Heart left ventricle (tissue), 16 donors: ENCODE data around the gene ATP8A1. TPM values are rescaled to one million over a fixed set of nuclear protein-coding genes. Genes with fewer than 3 reads are reported as not detected.
"Not testable (repeated sequence)": the region's sequence is repeated elsewhere in the genome, so short reads cannot be mapped to it uniquely, and the experiment has no call there.

Experiments used
- ATAC-seq, 4 donors: fragments of 200-7000 bp; cut with Tn5 transposase; one replicate each; pipeline ENCODE4 v1.9.1; 2020 to 2022; ENCODE audit warnings: moderate library complexity in 4 of 4, mild to moderate bottlenecking in 3 of 4, moderate number of reproducible peaks in 1 of 4
- DNase-seq, 5 donors: peaks; one replicate each; pipeline ENCODE4 v3.0.0-alpha.2; 2020
- H3K27ac ChIP-seq, 12 donors: fragments of 200-600 bp; sonication (generic) in 4 of 12; one replicate each; pipeline versions ENCODE4 v1.5.0 to v1.8.0; 2016 to 2022; ENCODE audit warnings: mild to moderate bottlenecking in 2 of 12
- H3K27me3 ChIP-seq, 9 donors: fragments of 200-600 bp; sonication (generic) in 2 of 9; one replicate each; pipeline versions ENCODE4 v1.5.1 to v1.8.0; 2016 to 2022; ENCODE audit warnings: mild to moderate bottlenecking in 3 of 9
- H3K36me3 ChIP-seq, 9 donors: fragments of 200-600 bp; sonication (generic) in 2 of 9; one replicate each; pipeline versions ENCODE4 v1.5.0 to v1.8.0; 2018 to 2022; ENCODE audit warnings: mild to moderate bottlenecking in 2 of 9
- H3K4me1 ChIP-seq, 12 donors: fragments of 200-600 bp; sonication (generic) in 4 of 12; one replicate each; pipeline versions ENCODE4 v1.5.0 to v1.8.0; 2016 to 2022; ENCODE audit warnings: mild to moderate bottlenecking in 3 of 12
- H3K4me3 ChIP-seq, 12 donors: fragments of 200-600 bp; sonication (generic) in 4 of 12; one replicate each; pipeline versions ENCODE4 v1.5.0 to v1.8.0; 2017 to 2022; ENCODE audit warnings: mild to moderate bottlenecking in 9 of 12, moderate library complexity in 4 of 12
- H3K9me3 ChIP-seq, 12 donors: fragments of 200-600 bp; sonication (generic) in 4 of 12; one replicate each; pipeline versions ENCODE4 v1.5.0 to v1.8.0; 2016 to 2022; ENCODE audit warnings: mild to moderate bottlenecking in 1 of 12
- POLR2A ChIP-seq, 2 donors: fragments of 450-650 bp; IDR thresholded peaks; one replicate each; pipeline ENCODE4 v1.6.1; 2017; ENCODE audit warnings: antibody characterized with exemption in 2 of 2, mild to moderate bottlenecking in 2 of 2, moderate library complexity in 2 of 2
- WGBS, 4 donors: extraction: QIAGEN DNeasy Blood & Tissue Kit in 2 of 4; methylation state at CpG; one replicate each; pipeline versions ENCODE4 v1.1.5 to v1.1.7; 2013 to 2018; 5-methylcytosine and 5-hydroxymethylcytosine counted together
- intact Hi-C, 10 donors: fragments of 100-400 bp; cut with DNase I; formaldehyde crosslinking; loops; one replicate each; pipeline versions ENCODE4 v1.11.1 to v1.14.2; 2022
- polyA plus RNA-seq, 2 donors: library from polyadenylated mRNA; stranded (reverse); fragments of 200-250 nt; gene quantifications; one replicate each; pipeline ENCODE4 v1.2.3, GENCODE V29; 2013
- total RNA-seq, 9 donors: library from RNA; depleted of rRNA in 2 of 9; stranded (reverse); fragments of >200 nt in 2 of 9; fragmentation: NEBNext Ultra II Directional in 3 of 9; extraction: Animal tissue kit (Norgen Biotek cat#: 25700) in 3 of 9; gene quantifications; one replicate each; pipeline versions ENCODE4 v1.1.0 to v1.2.4, GENCODE V29; 2016 to 2023
- TF ChIP-seq, protein P1 (sequence below), 12 donors: fragments of 200-600 bp; sonication (generic) in 4 of 12; IDR thresholded peaks; one replicate each; pipeline versions ENCODE4 v1.5.0 to v1.8.0; 2018 to 2022; ENCODE audit warnings: antibody characterized with exemption in 12 of 12, mild to moderate bottlenecking in 5 of 12
- donor health status: ischemic (EF 13 %, LVEDD 7.1; RV severe dilation, severe dysfunction).
- donor health status: healthy with polysubstance abuse.
- donor health status: DM: no; HTN: yes; CAD: no.
- donor health status: DM: no; HTN: no; CAD: no.
- donor health status: ischemic (EF 25% LVEDD 6.9; RV normal size, moderate dysfunction).
- donor health status: ischemic (EF 25% LVEDD 5.7; RV mildly dilated, moderate dysfunction).
- donor health status: healthy.
- donor health status: DM: yes; HTN: yes; CAD: no.
- donor health status: ischemic (EF 35%, LVEDD 5.7; RV mildly dilated, moderate dysfunction).
- donor health status: nonischemic (EF 11% LVEDD 7.7; RV severe dilation, severe dysfunction).
- donor health status: DM: yes; HTN: yes; CAD: no.
- donor health status: PGD.
- donor health status: ischemic (EF 29% LVEDD 5.4; RV normal size, mild dysfunction).
- donor health status: nonischemic (EF 23%, LVEDD 6.1; RV moderate dilation, normal function).

The ATP8A1 gene
- total and polyA plus RNA-seq, 11 donors = 4.6 to 29.7 (median 16.2) TPM

DNA sequence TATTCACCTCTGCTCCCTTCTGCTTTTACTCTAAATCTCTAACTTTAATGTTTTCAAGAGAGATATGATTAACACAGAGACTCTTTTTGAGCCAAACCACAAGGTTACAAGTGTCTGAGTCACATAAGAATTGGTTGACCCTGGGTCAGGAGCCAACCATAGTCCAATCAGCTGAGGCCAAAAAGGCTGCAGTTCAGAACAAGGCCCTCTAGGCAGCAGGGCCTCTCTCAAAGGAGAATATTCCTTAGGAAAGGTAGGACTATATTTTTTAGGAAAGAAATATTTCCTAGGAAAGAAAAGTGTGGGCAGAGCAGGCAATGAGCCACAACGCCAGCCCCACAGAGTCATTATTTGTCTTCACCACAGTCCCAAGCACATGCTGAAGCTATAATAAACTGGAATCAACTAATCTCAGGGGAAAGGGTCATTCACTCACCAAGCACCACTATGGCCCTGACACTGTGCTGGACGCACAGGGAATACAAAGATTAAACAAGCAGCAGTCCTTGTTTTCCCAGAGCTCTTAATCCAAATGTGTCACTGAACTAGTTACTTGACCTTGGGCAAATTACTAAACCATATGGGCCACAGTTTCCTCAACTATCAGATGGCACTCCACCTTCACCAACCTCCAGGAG is 2.2 kb downstream of the ATP8A1 start:
- H3K36me3 ChIP-seq = no peaks in the 10 kb centered on the region
- 34 to 43% (median 39%) methylated on average over 2 of the region's 2 CpGs for WGBS, 4 donors
- peaks cover 8 to 48% (median 29%) of the 10 kb centered on the region in 12 donors for H3K4me1 ChIP-seq
- intact Hi-C loops = loop anchor here in 9 of 10 donors (5.0 to 10.0 kb wide), 6 partner anchors 42 to 660 kb away; partner anchors contain the start of gene SLC30A9 (in 1 of the 9)
- H3K4me3 ChIP-seq = peak overlapping the region in 8 of 12 donors; percentile 82 to 90 (median 88)
- peak overlapping the region in 11 of 12 donors; percentile 33 to 96 (median 90) for H3K27ac ChIP-seq
- peaks cover 0 to 14% (median 0%) of the 10 kb centered on the region in 12 donors for H3K9me3 ChIP-seq
- no peaks in the 10 kb centered on the region for H3K27me3 ChIP-seq
- peak in 1 of 4 donors; percentile 5 for ATAC-seq
- peak in 1 of 5 donors; percentile 42 for DNase-seq
- TF ChIP-seq POLR2A (IDR thresholded peaks at IDR 0.05) = no peak
- TF ChIP-seq, protein P1, sequence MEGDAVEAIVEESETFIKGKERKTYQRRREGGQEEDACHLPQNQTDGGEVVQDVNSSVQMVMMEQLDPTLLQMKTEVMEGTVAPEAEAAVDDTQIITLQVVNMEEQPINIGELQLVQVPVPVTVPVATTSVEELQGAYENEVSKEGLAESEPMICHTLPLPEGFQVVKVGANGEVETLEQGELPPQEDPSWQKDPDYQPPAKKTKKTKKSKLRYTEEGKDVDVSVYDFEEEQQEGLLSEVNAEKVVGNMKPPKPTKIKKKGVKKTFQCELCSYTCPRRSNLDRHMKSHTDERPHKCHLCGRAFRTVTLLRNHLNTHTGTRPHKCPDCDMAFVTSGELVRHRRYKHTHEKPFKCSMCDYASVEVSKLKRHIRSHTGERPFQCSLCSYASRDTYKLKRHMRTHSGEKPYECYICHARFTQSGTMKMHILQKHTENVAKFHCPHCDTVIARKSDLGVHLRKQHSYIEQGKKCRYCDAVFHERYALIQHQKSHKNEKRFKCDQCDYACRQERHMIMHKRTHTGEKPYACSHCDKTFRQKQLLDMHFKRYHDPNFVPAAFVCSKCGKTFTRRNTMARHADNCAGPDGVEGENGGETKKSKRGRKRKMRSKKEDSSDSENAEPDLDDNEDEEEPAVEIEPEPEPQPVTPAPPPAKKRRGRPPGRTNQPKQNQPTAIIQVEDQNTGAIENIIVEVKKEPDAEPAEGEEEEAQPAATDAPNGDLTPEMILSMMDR (IDR thresholded peaks at IDR 0.05) = no peak

DNA sequence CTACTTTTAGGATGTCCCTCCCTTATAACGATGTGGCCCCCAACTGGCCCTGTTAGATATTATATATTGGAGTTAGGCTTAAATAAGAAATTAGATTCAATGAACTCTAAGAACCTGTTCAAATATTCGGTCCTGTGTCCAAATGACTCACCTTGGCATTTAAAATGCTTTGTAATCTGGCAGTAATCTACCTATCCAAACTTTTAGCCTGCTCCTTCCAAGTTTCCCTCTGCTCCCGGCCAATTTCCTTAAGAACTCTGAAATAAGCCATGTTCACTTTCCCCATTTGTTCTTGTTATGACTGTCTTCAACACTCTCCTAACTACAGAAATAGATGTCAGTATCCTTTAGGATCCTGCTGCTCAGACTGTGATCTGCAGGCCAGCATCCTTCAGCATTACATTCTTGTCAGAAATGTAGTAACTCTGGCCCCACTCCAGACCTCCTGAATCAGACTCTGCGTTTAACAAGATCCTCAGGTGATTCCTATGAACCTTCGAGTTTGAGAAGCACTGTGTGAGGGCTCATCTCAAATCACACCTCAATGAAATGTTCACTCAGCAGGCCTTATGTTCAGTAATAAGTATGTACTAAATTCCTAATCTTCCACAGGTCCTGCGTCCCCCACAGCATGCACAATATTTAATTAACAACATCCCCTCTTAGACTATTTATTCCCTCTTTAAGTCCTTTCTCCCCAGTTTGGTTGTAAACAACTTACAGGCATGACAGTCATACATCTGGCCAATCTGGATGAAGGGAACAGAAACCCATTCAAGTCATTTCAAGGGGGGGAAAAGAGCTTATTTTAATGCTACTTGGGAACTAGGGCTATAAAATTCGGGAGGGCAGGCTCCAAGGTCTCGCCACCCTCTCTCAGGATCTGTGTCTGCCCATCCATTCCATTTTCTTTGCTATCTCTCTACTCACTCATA is 3.0 kb downstream of the ATP8A1 start:
- peak overlapping the region in 11 of 12 donors; percentile 33 to 96 (median 90) for H3K27ac ChIP-seq
- H3K27me3 ChIP-seq = no peaks in the 10 kb centered on the region
- no peak for ATAC-seq
- peaks cover 0 to 14% (median 0%) of the 10 kb centered on the region in 12 donors for H3K9me3 ChIP-seq
- H3K36me3 ChIP-seq = no peaks in the 10 kb centered on the region
- no peak overlapping the region for H3K4me3 ChIP-seq
- 70 to 78% (median 76%) methylated on average over 8 of the region's 8 CpGs for WGBS, 4 donors
- intact Hi-C loops = loop anchor here in 4 of 10 donors (10.0 kb wide), 2 partner anchors 79 to 659 kb away; partner anchors contain the start of gene SLC30A9 (in 1 of the 4)
- DNase-seq = no peak
- H3K4me1 ChIP-seq = peaks cover 8 to 43% (median 29%) of the 10 kb centered on the region in 12 donors
- TF ChIP-seq, protein P1 (IDR thresholded peaks at IDR 0.05) = no peak
- TF ChIP-seq POLR2A (IDR thresholded peaks at IDR 0.05) = no peak

DNA sequence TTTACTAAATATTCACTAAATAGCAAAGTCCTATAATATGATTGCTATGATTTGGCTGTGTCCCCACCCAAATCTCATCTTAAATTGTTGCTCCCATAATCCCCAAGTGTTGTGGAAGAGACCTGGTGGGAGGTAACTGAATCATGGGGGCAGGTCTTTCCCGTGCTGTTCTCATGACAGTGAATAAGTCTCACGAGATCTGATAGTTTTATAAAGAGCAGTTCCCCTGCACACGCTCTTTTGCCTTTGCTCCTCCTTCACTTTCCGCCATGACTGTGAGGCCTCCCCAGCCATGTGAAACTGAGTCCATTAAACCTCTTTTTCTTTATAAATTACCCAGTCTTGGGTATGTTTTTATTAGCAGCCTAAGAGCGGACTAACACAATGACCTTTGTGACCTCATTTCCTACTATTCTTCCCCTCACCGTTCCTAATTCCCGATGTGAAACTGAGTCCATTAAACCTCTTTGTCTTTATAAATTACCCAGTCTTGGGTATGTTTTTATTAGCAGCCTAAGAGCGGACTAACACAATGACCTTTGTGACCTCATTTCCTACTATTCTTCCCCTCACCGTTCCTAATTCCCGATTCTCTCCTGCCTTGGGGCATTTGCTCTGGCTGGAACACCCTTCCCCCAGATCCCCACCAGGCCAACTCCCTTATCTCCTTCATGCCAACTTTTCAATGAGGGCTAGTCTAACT is 4.2 kb downstream of the ATP8A1 start:
- H3K36me3 ChIP-seq, H3K27me3 ChIP-seq, ATAC-seq, H3K4me3 ChIP-seq: not testable (repeated sequence)
- Histone ChIP-seq H3K9me3 (peaks cover 0 to 14% (median 0%) of the 10 kb centered on the region in 12 donors), H3K4me1 (peaks cover 2 to 32% (median 22%) of the 10 kb centered on the region in 12 donors), H3K27ac (peak overlapping the region in 6 of 12 donors; percentile 9 to 96 (median 62))
- DNase-seq = peak in 1 of 5 donors; percentile 29
- 73 to 77% (median 76%) methylated on average over 10 of the region's 10 CpGs for WGBS, 4 donors
- intact Hi-C loops = loop anchor here in 4 of 10 donors (10.0 kb wide), 2 partner anchors 78 to 658 kb away; partner anchors contain the start of gene SLC30A9 (in 1 of the 4)

DNA sequence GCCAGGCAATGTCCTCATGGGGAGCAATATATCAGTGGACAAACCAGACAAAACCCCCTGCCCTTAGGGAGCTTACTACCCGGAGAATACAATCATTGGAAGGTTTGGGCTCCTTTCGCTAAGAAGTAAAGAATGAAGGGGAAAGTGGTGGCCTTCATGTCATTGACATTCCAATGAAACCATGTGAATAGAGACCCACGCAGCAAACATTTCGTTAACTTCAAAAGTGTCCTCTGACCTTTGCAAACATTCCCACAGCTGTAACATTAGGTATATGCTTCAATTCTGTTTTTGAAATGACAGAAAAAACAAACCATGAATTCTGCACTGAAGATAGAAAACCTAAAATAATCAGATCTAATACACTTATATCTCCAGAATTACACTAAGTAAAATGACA is 7.0 kb downstream of the ATP8A1 start:
- H3K27ac ChIP-seq = no peak overlapping the region

More for the DNA sequence above, 7.0 kb downstream of the ATP8A1 start:
- no peak for DNase-seq
- ATAC-seq = no peak
- WGBS, 4 donors = 67 to 94% (median 77%) methylated on average over 4 of the region's 4 CpGs
- intact Hi-C loops = loop anchor here in 4 of 10 donors (10.0 kb wide), 2 partner anchors 75 to 655 kb away; partner anchors contain the start of gene SLC30A9 (in 1 of the 4)
- H3K4me1 ChIP-seq = peaks cover 4 to 28% (median 13%) of the 10 kb centered on the region in 12 donors
- H3K9me3 ChIP-seq = peaks cover 0 to 14% (median 0%) of the 10 kb centered on the region in 12 donors
- no peaks in the 10 kb centered on the region for H3K36me3 ChIP-seq
- no peak for TF ChIP-seq POLR2A (IDR thresholded peaks at IDR 0.05)
- TF ChIP-seq, protein P1 (IDR thresholded peaks at IDR 0.05) = no peak
- H3K4me3 ChIP-seq = no peak overlapping the region
- no peaks in the 10 kb centered on the region for H3K27me3 ChIP-seq
